Amniotic epithelial cell (primary cell): ENCODE data around the gene POLD4.

Experiments used
- DNase-seq: peaks from one replicate; pipeline ENCODE4 v3.0.0-alpha.2; 2010; ENCODE audit warnings: low read depth

POLD4 gene

DNA sequence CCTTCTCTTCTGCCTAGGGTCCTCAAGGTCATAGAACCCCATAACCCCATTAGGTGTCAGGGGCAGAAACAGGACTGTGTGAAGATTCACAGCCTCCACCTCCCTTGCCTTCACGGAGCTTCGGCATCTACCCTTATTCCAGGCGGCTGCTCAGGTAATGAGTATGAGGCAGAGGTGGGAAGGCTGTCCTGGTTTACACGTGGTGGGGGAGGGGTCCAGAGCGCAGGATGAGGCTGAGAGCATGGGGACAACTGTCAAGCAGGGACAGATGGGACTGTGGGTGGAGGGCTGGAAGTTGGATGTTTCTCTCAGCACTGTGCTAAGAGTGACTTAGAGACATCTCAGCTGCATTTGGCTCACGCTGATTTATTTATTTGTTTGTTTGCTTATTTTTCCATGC lies 34.2 kb upstream of the POLD4 start:
- DNase-seq = no peak

GRCh38 chr11:67387069-67387468 lies 33.7 kb upstream of the POLD4 start:
- DNase-seq = no peak

- DNase-seq = peak; percentile 63
These were observed 31.6 kb upstream of the POLD4 start for GRCh38 chr11:67384851-67385366.

- peak; percentile 59 for DNase-seq
These were observed 29.2 kb upstream of the POLD4 start for GRCh38 chr11:67382276-67383136.

- DNase-seq = no peak
These were observed 28.1 kb upstream of the POLD4 start for GRCh38 chr11:67381244-67381972.

- peak; percentile 75 for DNase-seq
These were observed 26.0 kb upstream of the POLD4 start for GRCh38 chr11:67379061-67380058.

- DNase-seq = no peak
These were observed 25.2 kb upstream of the POLD4 start for GRCh38 chr11:67378544-67378943.

GRCh38 chr11:67376873-67377808 lies 23.8 kb upstream of the POLD4 start:
- no peak for DNase-seq

GRCh38 chr11:67376063-67376820 lies 22.9 kb upstream of the POLD4 start:
- no peak for DNase-seq

DNA sequence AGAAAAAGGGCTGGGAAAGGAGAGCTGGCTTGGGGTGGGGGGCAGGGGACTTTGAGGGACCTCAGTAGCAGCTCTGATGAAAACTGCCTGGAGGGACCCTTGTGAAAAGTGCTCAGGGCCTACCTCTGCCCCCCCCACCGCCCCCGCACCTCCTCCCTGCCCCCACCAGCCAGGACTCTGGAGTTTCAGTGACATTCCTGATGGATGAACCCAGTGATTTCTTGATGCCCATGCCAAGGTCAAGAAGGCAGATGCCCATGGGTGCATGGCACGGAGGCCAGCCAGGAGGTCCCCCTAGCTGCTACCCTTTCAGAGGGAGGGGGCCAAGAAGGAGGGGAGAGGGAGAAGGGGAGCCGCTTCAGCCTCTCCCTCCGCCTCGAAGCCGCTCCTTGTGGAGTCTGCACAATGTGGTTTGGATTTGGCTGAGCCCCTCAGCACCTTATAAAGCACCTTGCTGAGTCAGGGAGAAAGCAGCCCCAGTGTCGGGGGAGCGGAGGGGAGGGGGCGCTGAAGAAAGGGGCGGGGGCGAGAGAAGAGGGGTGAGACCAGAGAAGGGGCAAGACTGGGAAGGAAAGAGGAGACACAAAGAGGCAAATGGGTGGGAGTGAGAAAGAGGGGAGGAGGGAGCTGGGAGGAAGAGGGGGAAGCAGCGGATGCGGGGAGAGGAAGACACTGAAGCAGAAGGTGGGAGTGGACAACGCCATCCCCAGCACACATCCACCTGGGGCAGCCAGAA lies 22.1 kb upstream of the POLD4 start:
- DNase-seq = no peak

GRCh38 chr11:67374571-67375281 lies 21.4 kb upstream of the POLD4 start:
- DNase-seq = no peak

DNA sequence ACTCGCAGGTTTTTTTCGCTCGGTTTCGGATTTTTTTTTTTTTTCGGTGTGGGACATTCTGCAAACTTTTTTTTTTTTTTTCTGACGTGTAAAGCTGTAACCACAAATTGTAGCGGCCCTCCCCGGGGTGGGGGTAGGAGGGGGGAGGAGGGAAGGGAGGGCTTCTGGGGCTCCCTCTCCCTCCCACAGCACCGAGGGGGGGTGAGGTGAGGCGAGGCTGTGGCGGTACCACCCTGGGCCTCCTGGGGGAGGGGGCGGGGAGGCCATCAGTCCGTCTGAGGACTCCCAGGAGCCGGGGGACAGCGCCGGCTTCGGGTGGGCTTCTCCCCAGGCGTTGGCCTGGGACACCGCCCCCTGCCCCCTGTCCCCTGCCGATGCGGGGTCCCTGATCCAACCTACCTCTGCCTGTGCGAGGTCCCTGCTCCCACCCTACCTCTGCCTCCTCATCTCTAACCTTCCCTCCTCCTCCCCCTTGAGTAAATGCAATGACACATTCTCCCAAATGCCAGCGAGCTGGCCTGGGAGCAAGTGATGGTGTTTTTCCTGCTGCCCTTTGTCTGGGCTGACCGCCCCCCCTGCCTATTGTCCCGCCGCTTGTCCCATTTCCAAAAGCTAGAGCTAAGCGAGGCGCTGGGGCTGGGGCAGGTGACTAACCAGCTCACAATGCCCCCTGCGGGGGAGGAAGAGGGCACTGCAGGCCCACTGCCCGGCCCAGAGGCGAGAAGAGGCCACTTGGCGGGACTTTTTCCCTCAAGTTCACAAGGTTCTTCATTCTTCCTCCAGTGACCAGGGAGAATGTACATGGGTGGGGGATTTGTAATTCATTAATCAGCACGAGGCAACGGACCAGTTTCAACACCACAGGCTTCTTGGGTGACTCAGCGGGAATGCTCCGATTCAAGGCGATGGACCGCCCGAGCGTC lies 20.6 kb upstream of the POLD4 start:
- DNase-seq = peak; percentile 98

- peak; percentile 73 for DNase-seq
These were observed 19.8 kb upstream of the POLD4 start, which contains the start of gene CLCF1 for GRCh38 chr11:67372993-67373647. Gene CLCF1, minus strand, starts transcription at chr11:67373598. Its CDS starts 59 bp downstream, at chr11:67373539.

GRCh38 chr11:67372321-67372992 lies 19.1 kb upstream of the POLD4 start:
- no peak for DNase-seq

- no peak for DNase-seq
These were observed 18.6 kb upstream of the POLD4 start for GRCh38 chr11:67371911-67372320.
